ENCODE measurements around the gene SNN.

DNA sequence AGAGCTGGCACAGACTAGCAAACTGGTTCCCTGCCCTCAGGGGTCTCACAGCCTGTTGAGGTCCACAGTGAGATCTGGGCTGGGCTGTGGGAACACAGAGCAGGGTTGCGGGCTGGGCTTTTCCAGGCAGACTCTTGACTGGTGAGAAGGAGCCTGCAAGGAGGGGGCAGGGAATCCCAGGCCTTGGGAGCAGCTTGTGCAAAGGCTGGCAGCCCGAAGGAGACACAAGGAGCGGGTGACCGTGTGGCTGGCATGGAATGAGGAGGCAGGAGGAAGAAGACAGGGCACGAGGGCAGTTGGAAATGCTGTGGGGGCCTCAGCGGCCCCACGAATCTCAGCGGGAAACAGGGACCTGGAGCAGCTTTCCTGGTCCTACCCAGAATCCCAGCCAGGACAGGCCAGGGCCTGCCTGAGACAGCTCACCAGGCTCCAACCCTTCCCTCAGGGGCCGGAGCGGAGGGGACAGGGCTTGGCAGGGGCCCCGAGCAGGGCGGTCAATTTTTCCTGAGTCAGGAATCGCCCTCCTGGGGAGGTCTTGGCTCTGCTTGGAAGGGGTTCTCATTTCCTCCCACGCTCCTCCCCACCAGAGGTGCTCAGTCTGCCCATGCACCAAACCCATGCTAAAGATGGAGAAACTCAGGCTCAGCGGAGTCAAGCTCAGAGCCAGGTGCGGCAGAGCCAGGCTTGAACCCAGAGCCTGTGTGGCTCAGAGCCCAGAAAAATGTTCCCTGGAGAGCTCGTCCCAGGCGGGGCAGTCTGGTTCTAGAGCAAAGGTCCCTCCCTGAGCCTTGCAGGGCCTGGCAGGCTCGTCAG, 9.2 kb upstream of the SNN start:
- TF ChIP-seq, protein P1, sequence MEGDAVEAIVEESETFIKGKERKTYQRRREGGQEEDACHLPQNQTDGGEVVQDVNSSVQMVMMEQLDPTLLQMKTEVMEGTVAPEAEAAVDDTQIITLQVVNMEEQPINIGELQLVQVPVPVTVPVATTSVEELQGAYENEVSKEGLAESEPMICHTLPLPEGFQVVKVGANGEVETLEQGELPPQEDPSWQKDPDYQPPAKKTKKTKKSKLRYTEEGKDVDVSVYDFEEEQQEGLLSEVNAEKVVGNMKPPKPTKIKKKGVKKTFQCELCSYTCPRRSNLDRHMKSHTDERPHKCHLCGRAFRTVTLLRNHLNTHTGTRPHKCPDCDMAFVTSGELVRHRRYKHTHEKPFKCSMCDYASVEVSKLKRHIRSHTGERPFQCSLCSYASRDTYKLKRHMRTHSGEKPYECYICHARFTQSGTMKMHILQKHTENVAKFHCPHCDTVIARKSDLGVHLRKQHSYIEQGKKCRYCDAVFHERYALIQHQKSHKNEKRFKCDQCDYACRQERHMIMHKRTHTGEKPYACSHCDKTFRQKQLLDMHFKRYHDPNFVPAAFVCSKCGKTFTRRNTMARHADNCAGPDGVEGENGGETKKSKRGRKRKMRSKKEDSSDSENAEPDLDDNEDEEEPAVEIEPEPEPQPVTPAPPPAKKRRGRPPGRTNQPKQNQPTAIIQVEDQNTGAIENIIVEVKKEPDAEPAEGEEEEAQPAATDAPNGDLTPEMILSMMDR (IDR thresholded peaks at IDR 0.05; ENCODE audit: low read depth, low read length, poor library complexity, severe bottlenecking): no peak
- TF ChIP-seq EZH2phosphoT487 (IDR thresholded peaks at IDR 0.05; ENCODE audit: borderline replicate concordance, low read length): no peak

Measured in DOHH2 (cell line).